DMS 273 (cell line): ENCODE measurements around the gene ADD3.

Experiments used
- DNase-seq: peaks from one replicate; lab custom pipeline; 2025; ENCODE audit not compliant: unreplicated experiment; lab: John Stamatoyannopoulos, UW

ADD3 gene

GRCh38 chr10:110007701-110008517 is at the start of gene ADD3:
Gene ADD3, plus strand, starts transcription at chr10:110007984. Its CDS starts 92,670 bp downstream, at chr10:110100654.
- peak; percentile 97 for DNase-seq

- peak; percentile 30 for DNase-seq
Measured at GRCh38 chr10:109958059-109958458, 49.7 kb upstream of the ADD3 start.

GRCh38 chr10:109959259-109960145 is 48.3 kb upstream of the ADD3 start:
- peak; percentile 76 for DNase-seq

- DNase-seq, result peak; percentile 46
Measured at GRCh38 chr10:109960682-109961081, 47.1 kb upstream of the ADD3 start.

GRCh38 chr10:109961174-109962001 is 46.4 kb upstream of the ADD3 start:
- peak; percentile 82 for DNase-seq

- DNase-seq, result peak; percentile 43
Measured at GRCh38 chr10:109962247-109962646, 45.5 kb upstream of the ADD3 start.

- DNase-seq, result peak; percentile 64
Measured at GRCh38 chr10:109963439-109963838, 44.3 kb upstream of the ADD3 start.

GRCh38 chr10:109964318-109964717 is 43.5 kb upstream of the ADD3 start:
- DNase-seq, result no peak

- peak; percentile 73 for DNase-seq
Measured at GRCh38 chr10:109966961-109967738, 40.6 kb upstream of the ADD3 start.

GRCh38 chr10:109967739-109968088 is 40.1 kb upstream of the ADD3 start:
- DNase-seq, result no peak

GRCh38 chr10:109968953-109969759 is 38.6 kb upstream of the ADD3 start:
- no peak for DNase-seq

- DNase-seq, result no peak
Measured at GRCh38 chr10:109969760-109970346, 37.9 kb upstream of the ADD3 start.

- DNase-seq, result no peak
Measured at GRCh38 chr10:109971634-109972033, 36.1 kb upstream of the ADD3 start.

GRCh38 chr10:109972372-109973001 is 35.3 kb upstream of the ADD3 start:
- DNase-seq, result peak; percentile 26

GRCh38 chr10:109973326-109973829 is 34.4 kb upstream of the ADD3 start:
- DNase-seq, result no peak

- peak; percentile 74 for DNase-seq
Measured at GRCh38 chr10:109974504-109975191, 33.1 kb upstream of the ADD3 start.

- peak; percentile 75 for DNase-seq
Measured at GRCh38 chr10:109975244-109976190, 32.3 kb upstream of the ADD3 start.
